ENCODE data around the gene MPPE1. TPM values are rescaled to one million over a fixed set of nuclear protein-coding genes. Genes with fewer than 3 reads are reported as not detected.
"Not testable (repeated sequence)": the region's sequence is repeated elsewhere in the genome, so short reads cannot be mapped to it uniquely, and the experiment has no call there.

The MPPE1 gene
- total RNA-seq, 1 donor, result 30.7 TPM

GRCh38 chr18:11859282-11859830, 48.8 kb downstream of the MPPE1 start:
- Histone ChIP-seq H3K9me3 (ENCODE audit: low read depth, low read length) (no peaks in the 10 kb centered on the region), H3K4me1 (ENCODE audit: insufficient read depth, low read length) (peaks cover 24% of the 10 kb centered on the region), H3K4me3 (ENCODE audit: low read length) (no peak overlapping the region), H3K27me3 (ENCODE audit: insufficient read depth, low read length) (no peaks in the 10 kb centered on the region)

GRCh38 chr18:11857177-11857887, 50.8 kb downstream of the MPPE1 start:
- peaks cover 35% of the 10 kb centered on the region for H3K4me1 ChIP-seq (ENCODE audit: insufficient read depth, low read length)
- no peak overlapping the region for H3K4me3 ChIP-seq (ENCODE audit: low read length)
- H3K27me3 ChIP-seq (ENCODE audit: insufficient read depth, low read length), result no peaks in the 10 kb centered on the region
- H3K9me3 ChIP-seq (ENCODE audit: low read depth, low read length), result no peaks in the 10 kb centered on the region

GRCh38 chr18:11854554-11854953, 53.6 kb downstream of the MPPE1 start:
- peaks cover 45% of the 10 kb centered on the region for H3K4me1 ChIP-seq (ENCODE audit: insufficient read depth, low read length)
- not testable (repeated sequence) for H3K4me3 ChIP-seq (ENCODE audit: low read length); H3K27me3 ChIP-seq (ENCODE audit: insufficient read depth, low read length); H3K9me3 ChIP-seq (ENCODE audit: low read depth, low read length)

- Histone ChIP-seq H3K4me1 (ENCODE audit: insufficient read depth, low read length) (peaks cover 40% of the 10 kb centered on the region), H3K27me3 (ENCODE audit: insufficient read depth, low read length) (no peaks in the 10 kb centered on the region), H3K9me3 (ENCODE audit: low read depth, low read length) (no peaks in the 10 kb centered on the region), H3K4me3 (ENCODE audit: low read length) (peak overlapping the region; percentile 85)
Measured at GRCh38 chr18:11851806-11852337, 56.2 kb downstream of the MPPE1 start.

GRCh38 chr18:11851146-11851805, 56.8 kb downstream of the MPPE1 start, which contains the start of gene CHMP1B:
TSS of gene CHMP1B (plus strand) at chr18:11851413. CDS start at chr18:11851512, 99 bp downstream.
- Histone ChIP-seq H3K9me3 (ENCODE audit: low read depth, low read length) (no peaks in the 10 kb centered on the region), H3K27me3 (ENCODE audit: insufficient read depth, low read length) (no peaks in the 10 kb centered on the region), H3K4me1 (ENCODE audit: insufficient read depth, low read length) (peaks cover 34% of the 10 kb centered on the region), H3K4me3 (ENCODE audit: low read length) (peak within 1 kb of the TSS; percentile 85)

GRCh38 chr18:11850821-11851145, 57.3 kb downstream of the MPPE1 start:
- no peaks in the 10 kb centered on the region for H3K27me3 ChIP-seq (ENCODE audit: insufficient read depth, low read length)
- H3K4me1 ChIP-seq (ENCODE audit: insufficient read depth, low read length), result peaks cover 29% of the 10 kb centered on the region
- H3K9me3 ChIP-seq (ENCODE audit: low read depth, low read length), result no peaks in the 10 kb centered on the region
- H3K4me3 ChIP-seq (ENCODE audit: low read length), result peak overlapping the region; percentile 85

GRCh38 chr18:11849841-11850634, 58.1 kb downstream of the MPPE1 start:
- H3K4me3 ChIP-seq (ENCODE audit: low read length), result peak overlapping the region; percentile 85
- peaks cover 25% of the 10 kb centered on the region for H3K4me1 ChIP-seq (ENCODE audit: insufficient read depth, low read length)

GRCh38 chr18:11849279-11849678, 58.8 kb downstream of the MPPE1 start:
- Histone ChIP-seq H3K9me3 (ENCODE audit: low read depth, low read length) (no peaks in the 10 kb centered on the region), H3K27me3 (ENCODE audit: insufficient read depth, low read length) (no peaks in the 10 kb centered on the region), H3K4me3 (ENCODE audit: low read length) (no peak overlapping the region), H3K4me1 (ENCODE audit: insufficient read depth, low read length) (peaks cover 25% of the 10 kb centered on the region)

More at GRCh38 chr18:11849841-11850634, 58.1 kb downstream of the MPPE1 start:
- no peaks in the 10 kb centered on the region for H3K9me3 ChIP-seq (ENCODE audit: low read depth, low read length)
- no peaks in the 10 kb centered on the region for H3K27me3 ChIP-seq (ENCODE audit: insufficient read depth, low read length)

- H3K4me3 ChIP-seq (ENCODE audit: low read length), result no peak overlapping the region
- no peaks in the 10 kb centered on the region for H3K9me3 ChIP-seq (ENCODE audit: low read depth, low read length)
- peaks cover 14% of the 10 kb centered on the region for H3K4me1 ChIP-seq (ENCODE audit: insufficient read depth, low read length)
- no peaks in the 10 kb centered on the region for H3K27me3 ChIP-seq (ENCODE audit: insufficient read depth, low read length)
Measured at GRCh38 chr18:11847811-11848210, 60.3 kb downstream of the MPPE1 start.

- Histone ChIP-seq H3K4me3 (ENCODE audit: low read length) (no peak overlapping the region), H3K9me3 (ENCODE audit: low read depth, low read length) (no peaks in the 10 kb centered on the region), H3K27me3 (ENCODE audit: insufficient read depth, low read length) (no peaks in the 10 kb centered on the region), H3K4me1 (ENCODE audit: insufficient read depth, low read length) (peaks cover 14% of the 10 kb centered on the region)
Measured at GRCh38 chr18:11845654-11846053, 62.5 kb downstream of the MPPE1 start.

GRCh38 chr18:11844436-11844835, 63.7 kb downstream of the MPPE1 start:
- Histone ChIP-seq H3K4me3 (ENCODE audit: low read length) (no peak overlapping the region), H3K27me3 (ENCODE audit: insufficient read depth, low read length) (no peaks in the 10 kb centered on the region), H3K4me1 (ENCODE audit: insufficient read depth, low read length) (peaks cover 2% of the 10 kb centered on the region), H3K9me3 (ENCODE audit: low read depth, low read length) (no peaks in the 10 kb centered on the region)

GRCh38 chr18:11842562-11842961, 65.6 kb downstream of the MPPE1 start:
- H3K27me3 ChIP-seq (ENCODE audit: insufficient read depth, low read length), result no peaks in the 10 kb centered on the region

GRCh38 chr18:11840493-11840892, 67.6 kb downstream of the MPPE1 start:
- Histone ChIP-seq H3K27me3 (ENCODE audit: insufficient read depth, low read length) (no peaks in the 10 kb centered on the region), H3K4me1 (ENCODE audit: insufficient read depth, low read length) (no peaks in the 10 kb centered on the region), H3K9me3 (ENCODE audit: low read depth, low read length) (no peaks in the 10 kb centered on the region), H3K4me3 (ENCODE audit: low read length) (no peak overlapping the region)

More at GRCh38 chr18:11842562-11842961, 65.6 kb downstream of the MPPE1 start:
- Histone ChIP-seq H3K9me3 (ENCODE audit: low read depth, low read length) (no peaks in the 10 kb centered on the region), H3K4me3 (ENCODE audit: low read length) (no peak overlapping the region), H3K4me1 (ENCODE audit: insufficient read depth, low read length) (no peaks in the 10 kb centered on the region)

- Histone ChIP-seq H3K27me3 (ENCODE audit: insufficient read depth, low read length) (no peaks in the 10 kb centered on the region), H3K9me3 (ENCODE audit: low read depth, low read length) (no peaks in the 10 kb centered on the region), H3K4me1 (ENCODE audit: insufficient read depth, low read length) (no peaks in the 10 kb centered on the region), H3K4me3 (ENCODE audit: low read length) (no peak overlapping the region)
Measured at GRCh38 chr18:11839556-11839955, 68.6 kb downstream of the MPPE1 start.

- no peaks in the 10 kb centered on the region for H3K9me3 ChIP-seq (ENCODE audit: low read depth, low read length)
- H3K4me1 ChIP-seq (ENCODE audit: insufficient read depth, low read length), result no peaks in the 10 kb centered on the region
- H3K27me3 ChIP-seq (ENCODE audit: insufficient read depth, low read length), result no peaks in the 10 kb centered on the region
- H3K4me3 ChIP-seq (ENCODE audit: low read length), result no peak overlapping the region
Measured at GRCh38 chr18:11834772-11835171, 73.3 kb downstream of the MPPE1 start.
